Measurements from ENCODE around the gene SCAMP2. TPM values are rescaled to one million over a fixed set of nuclear protein-coding genes. Genes with fewer than 3 reads are reported as not detected.

The SCAMP2 gene
- total RNA-seq, 1 experiment from 2014 or later, result 50.2 TPM

- H3K56ac ChIP-seq (ENCODE audit: insufficient read length, low read depth, low read length), result no peak overlapping the region
- no peak overlapping the region for H3K4me2 ChIP-seq (ENCODE audit: insufficient read depth, insufficient read length, low read length)
- no peak overlapping the region for H2BK120ac ChIP-seq (ENCODE audit: low read depth, low read length, poor library complexity, severe bottlenecking)
- no peak overlapping the region for H2BK12ac ChIP-seq (ENCODE audit: insufficient read length, low read depth, low read length)
- no peak overlapping the region for H4K91ac ChIP-seq (ENCODE audit: insufficient read length, low read depth, low read length)
- H3K14ac ChIP-seq (ENCODE audit: insufficient read depth, low read length), result no peak overlapping the region
- no peak overlapping the region for H3K4ac ChIP-seq (ENCODE audit: low read depth, low read length)
- no peaks in the 10 kb centered on the region for H3K4me1 ChIP-seq (ENCODE audit: insufficient read depth, low read length)
- H3K9ac ChIP-seq (ENCODE audit: extremely low read depth, insufficient read length, low read length), result no peak overlapping the region
- H4K20me1 ChIP-seq (ENCODE audit: control insufficient read depth, insufficient read depth, insufficient read length), result no peaks in the 10 kb centered on the region
- DNase-seq, result no peak
- TF ChIP-seq CTCF (conservative IDR thresholded peaks at IDR 0.05), result no peak
- no peak overlapping the region for H2BK15ac ChIP-seq (ENCODE audit: low read depth, low read length)
- no peak overlapping the region for H3K27ac ChIP-seq (ENCODE audit: insufficient read length, low read depth, low read length)
- H2BK20ac ChIP-seq (ENCODE audit: low read depth, low read length, poor library complexity, severe bottlenecking), result no peak overlapping the region
- no CpG with 5 or more reads among the region's 4 CpGs for WGBS (ENCODE audit: extremely low coverage, insufficient read length, low lambda C conversion rate)
- H2BK5ac ChIP-seq (ENCODE audit: insufficient read length, low read length), result no peak overlapping the region
- H3K27me3 Mint-ChIP-seq (ENCODE audit: low read depth), result no peaks in the 10 kb centered on the region
- H4K8ac ChIP-seq (replicated peaks; ENCODE audit: insufficient read length, low read depth, low read length), result no peak overlapping the region
- no peaks in the 10 kb centered on the region for H3K79me1 ChIP-seq (ENCODE audit: insufficient read depth, low read depth, low read length, poor library complexity, severe bottlenecking)
- peak overlapping the region in 2 of 3 experiments; percentile 35 to 39; a peak in 2 of 7 replicates for H3K27ac Mint-ChIP-seq
- peaks cover 0 to 6% of the 10 kb centered on the region in 2 experiments; a peak in 3 of 4 replicates for H3K4me1 Mint-ChIP-seq
- H3K36me3 Mint-ChIP-seq (ENCODE audit: insufficient read depth in 1 of 3, low read depth in 3 of 3), result peaks cover 2 to 4% (median 3%) of the 10 kb centered on the region in 3 experiments; a peak in 5 of 7 replicates
- no peaks in the 10 kb centered on the region for H3K9me3 Mint-ChIP-seq
- no peak overlapping the region for H3K18ac ChIP-seq (ENCODE audit: insufficient read length, low read depth, low read length)
- no peak overlapping the region for H2AFZ ChIP-seq (ENCODE audit: low read length)
- no peak overlapping the region for H3K23ac ChIP-seq (ENCODE audit: insufficient read length, low read depth, low read length)
- H3K9me3 ChIP-seq (ENCODE audit: control insufficient read depth, low read depth, low read length), result no peaks in the 10 kb centered on the region
- H3K79me2 ChIP-seq (ENCODE audit: insufficient read depth, low read length), result peaks cover 4% of the 10 kb centered on the region; the same call in 1 of the 2 replicates
- H3T11ph ChIP-seq (ENCODE audit: low read length), result no peak overlapping the region
- no peak overlapping the region for H4K5ac ChIP-seq (ENCODE audit: insufficient read length, low read depth, low read length)
- no peak overlapping the region for H2AK5ac ChIP-seq (ENCODE audit: insufficient read length, low read length)
- H3K27me3 ChIP-seq (ENCODE audit: insufficient read depth, low read length), result no peaks in the 10 kb centered on the region
- H3K23me2 ChIP-seq (ENCODE audit: insufficient read length, low read depth, low read length, poor library complexity, severe bottlenecking), result no peaks in the 10 kb centered on the region
- H3K4me3 Mint-ChIP-seq, result no peak overlapping the region
These were observed 14.8 kb downstream of the SCAMP2 start for GRCh38 chr15:74858369-74858740.
